ENCODE measurements around the gene BBS10. TPM values are rescaled to one million over a fixed set of nuclear protein-coding genes. Genes with fewer than 3 reads are reported as not detected.

Gene BBS10
- total and polyA plus RNA-seq, 9 of the 15 experiments (the other 6 are each of a cell fraction or from before 2014, with no cell fraction given), result 2.3 to 14.9 (median 5.9) TPM

DNA sequence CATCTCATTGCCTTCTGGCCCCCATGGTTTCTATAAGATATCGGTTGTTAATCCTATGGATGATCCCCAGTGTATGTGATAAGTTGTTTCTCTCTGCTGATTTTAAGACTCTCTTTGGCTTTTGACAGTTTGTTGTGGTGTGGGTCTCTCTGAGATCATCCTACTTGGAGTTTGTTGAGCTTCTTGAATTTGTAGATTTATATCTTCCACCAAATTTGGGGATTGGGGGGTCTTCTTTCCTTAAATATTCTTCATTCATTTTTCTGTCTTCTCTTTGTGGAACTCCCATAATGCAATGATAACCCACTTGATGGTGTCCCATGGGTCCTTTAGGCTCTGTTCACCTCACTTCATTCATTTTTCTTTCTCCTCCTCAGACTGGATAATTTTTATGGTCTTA, 20.0 kb upstream of the BBS10 start:
- no peaks in the 10 kb centered on the region for H3K27me3 ChIP-seq (ENCODE audit: control insufficient read depth in 2 of 2, insufficient read depth in 2 of 2, low read length in 2 of 2)
- WGBS (ENCODE audit: insufficient coverage, low coverage, missing lambda C conversion rate), result 88% methylated on average over 1 of the region's 1 CpG
- CTCF ChIA-PET (ENCODE audit: low intra/inter-chr PET ratio), result no interaction called here

More for the DNA sequence above, 20.0 kb upstream of the BBS10 start:
- in situ Hi-C loops (cut with MboI) (no loop called here), intact Hi-C loops (cut with micrococcal nuclease) (no loop called here)
- no peak overlapping the region for H2AFZ ChIP-seq (ENCODE audit: low read depth, low read length)
- TF ChIP-seq ZNF551 (CRISPR knock-in tag; IDR thresholded peaks at IDR 0.05) (no peak), RNF2 (IDR thresholded peaks at IDR 0.05) (no peak), ZKSCAN8 (CRISPR knock-in tag; IDR thresholded peaks at IDR 0.05) (no peak), LCOR (CRISPR knock-in tag; IDR thresholded peaks at IDR 0.05) (no peak), SREBF2 (CRISPR knock-in tag; IDR thresholded peaks at IDR 0.05) (no peak)
- TF ChIP-seq, protein P1, sequence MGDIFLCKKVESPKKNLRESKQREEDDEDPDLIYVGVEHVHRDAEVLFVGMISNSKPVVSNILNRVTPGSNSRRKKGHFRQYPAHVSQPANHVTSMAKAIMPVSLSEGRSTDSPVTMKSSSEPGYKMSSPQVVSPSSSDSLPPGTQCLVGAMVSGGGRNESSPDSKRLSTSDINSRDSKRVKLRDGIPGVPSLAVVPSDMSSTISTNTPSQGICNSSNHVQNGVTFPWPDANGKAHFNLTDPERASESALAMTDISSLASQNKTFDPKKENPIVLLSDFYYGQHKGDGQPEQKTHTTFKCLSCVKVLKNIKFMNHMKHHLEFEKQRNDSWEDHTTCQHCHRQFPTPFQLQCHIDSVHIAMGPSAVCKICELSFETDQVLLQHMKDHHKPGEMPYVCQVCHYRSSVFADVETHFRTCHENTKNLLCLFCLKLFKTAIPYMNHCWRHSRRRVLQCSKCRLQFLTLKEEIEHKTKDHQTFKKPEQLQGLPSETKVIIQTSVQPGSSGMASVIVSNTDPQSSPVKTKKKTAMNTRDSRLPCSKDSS (IDR thresholded peaks at IDR 0.05; ENCODE audit: low read depth, partially characterized antibody), result peak; percentile 65
- TF ChIP-seq, protein P2, sequence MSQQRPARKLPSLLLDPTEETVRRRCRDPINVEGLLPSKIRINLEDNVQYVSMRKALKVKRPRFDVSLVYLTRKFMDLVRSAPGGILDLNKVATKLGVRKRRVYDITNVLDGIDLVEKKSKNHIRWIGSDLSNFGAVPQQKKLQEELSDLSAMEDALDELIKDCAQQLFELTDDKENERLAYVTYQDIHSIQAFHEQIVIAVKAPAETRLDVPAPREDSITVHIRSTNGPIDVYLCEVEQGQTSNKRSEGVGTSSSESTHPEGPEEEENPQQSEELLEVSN (IDR thresholded peaks at IDR 0.05; ENCODE audit: borderline replicate concordance in 1 of 2, extremely low read depth in 1 of 2, insufficient read depth in 1 of 2, insufficient read length in 1 of 2, low read depth in 1 of 2, low read length in 1 of 2, poor library complexity in 1 of 2, severe bottlenecking in 1 of 2), result no peak
- no peak overlapping the region for H3K27ac ChIP-seq (ENCODE audit: extremely low read depth, low read depth, low read length)
- H3K36me3 ChIP-seq (ENCODE audit: control insufficient read depth, insufficient read depth, low read length), result peaks cover 46% of the 10 kb centered on the region
- H3K4me1 ChIP-seq (replicated peaks in 1 of 2; ENCODE audit: control insufficient read depth in 2 of 2, insufficient read depth in 2 of 2, low read length in 2 of 2), result no peaks in the 10 kb centered on the region
- H3K9ac ChIP-seq (ENCODE audit: insufficient read depth in 1 of 2, low read depth in 2 of 2, low read length in 2 of 2), result no peak overlapping the region
- H4K20me1 ChIP-seq (replicated peaks; ENCODE audit: control insufficient read depth, insufficient read depth, low read length), result no peaks in the 10 kb centered on the region
- POLR2A ChIA-PET, result interaction anchor here (0.7 to 1.1 kb wide), 2 partner anchors 11 to 293 kb away, joined by 3 read pairs; no protein-coding TSS in a partner anchor
- DNase-seq (ENCODE audit: extremely low read depth in 1 of 4, low spot score in 3 of 4) (no peak), ATAC-seq (no peak), FAIRE-seq (no peak)
- H3K4me2 ChIP-seq (ENCODE audit: insufficient read depth, low read length), result no peak overlapping the region
- H3K9me3 ChIP-seq (replicated peaks; ENCODE audit: control insufficient read depth, insufficient read depth, low read depth, low read length), result no peaks in the 10 kb centered on the region; the same call in none of the 2 replicates
- no peaks in the 10 kb centered on the region for H3K79me2 ChIP-seq (ENCODE audit: control insufficient read depth, insufficient read depth, low read length)
- no peak overlapping the region for H3K4me3 ChIP-seq
- no peaks in the 10 kb centered on the region for H3K9me1 ChIP-seq (ENCODE audit: control insufficient read depth, insufficient read depth, low read length)
- BruUV-seq (replicated peaks), result no TSS peak
